Astrocyte of the spinal cord (primary cell): ENCODE measurements around the gene GPR35.
"Not testable (repeated sequence)": the region's sequence is repeated elsewhere in the genome, so short reads cannot be mapped to it uniquely, and the experiment has no call there.

Experiments
- DNase-seq: peaks from one replicate; pipeline ENCODE4 v3.0.0; 2011; ENCODE audit warnings: low read depth, low spot score
- H3K4me3 ChIP-seq: 2 replicates; pipeline ENCODE4 v1.5.1; 2011; ENCODE audit warnings: low read depth, mild to moderate bottlenecking, low read length, moderate library complexity
- CTCF ChIP-seq: IDR thresholded peaks from 2 replicates; pipeline ENCODE4 v1.5.1; 2012; ENCODE audit warnings: low read depth, mild to moderate bottlenecking, low read length, inconsistent platforms
- in situ Hi-C: cut with HindIII; loops from 2 replicates; pipeline ENCODE4 v1.10.0; 2017; ENCODE audit warnings: low sequenced_read_pairs

Gene GPR35

GRCh38 chr2:240605867-240606743 is 19.2 kb upstream of the GPR35 start:
- H3K4me3 ChIP-seq, result no peak overlapping the region
- in situ Hi-C loops, result no loop called here
- DNase-seq, result no peak
- no peak for TF ChIP-seq CTCF

GRCh38 chr2:240611601-240612210 is 13.6 kb upstream of the GPR35 start:
- no peak for TF ChIP-seq CTCF
- H3K4me3 ChIP-seq, result no peak overlapping the region
- DNase-seq, result no peak
- in situ Hi-C loops, result no loop called here

- no peak for TF ChIP-seq CTCF
- H3K4me3 ChIP-seq, result no peak overlapping the region
- in situ Hi-C loops, result no loop called here
- DNase-seq, result no peak
Measured at GRCh38 chr2:240613781-240614180, 11.5 kb upstream of the GPR35 start.

GRCh38 chr2:240614391-240614790 is 10.9 kb upstream of the GPR35 start:
- in situ Hi-C loops, result no loop called here
- H3K4me3 ChIP-seq, result no peak overlapping the region
- DNase-seq, result no peak
- TF ChIP-seq CTCF, result no peak

GRCh38 chr2:240615396-240615795 is 9.9 kb upstream of the GPR35 start:
- DNase-seq, result no peak
- no peak overlapping the region for H3K4me3 ChIP-seq
- no peak for TF ChIP-seq CTCF
- in situ Hi-C loops, result no loop called here

- no peak for TF ChIP-seq CTCF
- H3K4me3 ChIP-seq, result no peak overlapping the region
- DNase-seq, result no peak
- in situ Hi-C loops, result no loop called here
Measured at GRCh38 chr2:240615820-240616547, 9.3 kb upstream of the GPR35 start.

GRCh38 chr2:240616860-240617666 is 8.2 kb upstream of the GPR35 start:
- in situ Hi-C loops, DNase-seq, H3K4me3 ChIP-seq: not testable (repeated sequence)
